GM19328 (cell line): Measurements from ENCODE around the gene UBAP1L.
"Not testable (repeated sequence)": the region's sequence is repeated elsewhere in the genome, so short reads cannot be mapped to it uniquely, and the experiment has no call there.

Experiments
- ATAC-seq: cut with Tn5 transposase; IDR thresholded peaks from one replicate; pipeline ENCODE4 v1.9.1; 2021; ENCODE audit warnings: mild to moderate bottlenecking, moderate library complexity; ENCODE audit not compliant: unreplicated experiment

UBAP1L gene

DNA sequence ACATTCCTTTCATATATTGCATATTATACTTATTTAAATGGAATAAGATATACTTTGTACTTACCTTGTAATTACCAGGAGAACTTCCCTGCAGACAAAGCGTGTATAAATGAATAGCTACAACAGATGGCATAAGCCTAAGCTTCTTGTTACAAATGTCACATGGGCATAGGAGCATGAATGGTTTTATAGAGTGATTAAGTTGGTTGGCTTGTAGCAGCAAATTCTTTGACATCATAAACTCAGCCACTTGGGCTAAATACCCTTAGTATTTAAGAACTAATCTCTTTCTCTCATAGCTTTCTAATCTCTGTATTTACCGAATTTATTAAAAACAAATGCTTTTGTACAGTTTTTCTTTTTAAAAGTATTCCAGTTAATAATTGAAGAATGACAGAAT, at the start of gene UBAP1L:
Gene UBAP1L, minus strand, starts transcription at position 115 of the 400 bp plus-strand sequence. CDS start 8,985 bp downstream, outside the sequence.
- ATAC-seq = no peak

- ATAC-seq = no peak
Observed at GRCh38 chr15:65164139-65164538, 49.1 kb upstream of the UBAP1L start.

DNA sequence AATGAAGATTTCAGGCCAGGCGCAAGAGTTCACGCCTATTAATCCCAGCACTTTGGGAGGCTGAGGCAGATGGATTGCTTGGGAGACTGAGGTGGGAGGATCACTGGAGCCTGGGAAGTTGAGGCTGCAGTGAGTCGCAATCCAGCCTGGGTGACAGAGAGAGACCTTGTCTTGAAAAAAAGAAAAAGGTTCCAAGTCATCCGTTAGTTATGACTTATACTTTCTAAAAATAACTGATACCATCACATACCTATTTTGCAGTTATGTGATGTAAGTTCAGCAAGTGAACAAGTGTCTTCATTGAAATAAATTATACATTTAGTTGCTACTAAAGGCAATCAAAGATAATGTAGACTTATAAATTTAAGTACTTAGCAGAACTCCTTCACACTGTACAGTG, 48.0 kb upstream of the UBAP1L start:
- no peak for ATAC-seq

GRCh38 chr15:65156692-65157091, 41.7 kb upstream of the UBAP1L start:
- no peak for ATAC-seq

DNA sequence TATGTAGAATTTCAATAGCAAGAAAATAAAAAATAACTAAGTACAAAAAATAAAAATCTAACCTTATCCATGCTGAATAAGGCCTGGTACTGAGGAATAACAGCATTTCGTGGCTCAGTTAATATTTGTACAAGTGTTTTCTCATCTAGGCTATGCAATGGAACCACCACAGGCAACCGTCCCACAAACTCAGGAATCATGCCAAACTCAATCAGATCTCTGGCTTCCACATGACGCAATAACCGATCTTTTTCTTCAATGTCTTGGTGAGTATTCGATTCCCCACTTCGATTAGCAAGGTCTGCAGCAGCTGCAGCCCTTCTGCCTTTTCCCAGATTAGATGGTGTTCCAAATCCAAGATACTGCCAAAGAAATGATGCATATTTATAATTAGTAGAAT, 39.7 kb upstream of the UBAP1L start:
- no peak for ATAC-seq

GRCh38 chr15:65147902-65148301, 32.9 kb upstream of the UBAP1L start:
- no peak for ATAC-seq

GRCh38 chr15:65146438-65146837, 31.4 kb upstream of the UBAP1L start:
- ATAC-seq = no peak

DNA sequence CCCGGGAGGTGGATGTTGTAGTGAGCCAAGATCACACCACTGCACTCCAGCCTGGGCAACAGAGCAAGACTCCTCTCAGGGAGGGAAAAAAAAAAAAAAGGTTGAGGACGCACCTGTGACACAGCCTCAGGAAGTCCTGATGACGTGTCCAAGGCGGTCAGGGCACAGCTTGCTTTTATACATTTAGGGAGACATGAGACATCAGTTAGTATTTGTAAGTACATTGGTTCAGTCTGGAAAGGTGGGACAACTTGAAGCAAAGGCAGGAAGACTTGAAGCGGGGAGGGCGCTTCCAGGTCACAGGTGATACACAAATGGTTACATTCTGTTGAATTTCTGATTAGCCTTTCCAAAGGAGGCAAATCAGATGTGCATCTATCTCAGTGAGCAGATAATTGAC, 23.6 kb upstream of the UBAP1L start:
- not testable (repeated sequence) for ATAC-seq

DNA sequence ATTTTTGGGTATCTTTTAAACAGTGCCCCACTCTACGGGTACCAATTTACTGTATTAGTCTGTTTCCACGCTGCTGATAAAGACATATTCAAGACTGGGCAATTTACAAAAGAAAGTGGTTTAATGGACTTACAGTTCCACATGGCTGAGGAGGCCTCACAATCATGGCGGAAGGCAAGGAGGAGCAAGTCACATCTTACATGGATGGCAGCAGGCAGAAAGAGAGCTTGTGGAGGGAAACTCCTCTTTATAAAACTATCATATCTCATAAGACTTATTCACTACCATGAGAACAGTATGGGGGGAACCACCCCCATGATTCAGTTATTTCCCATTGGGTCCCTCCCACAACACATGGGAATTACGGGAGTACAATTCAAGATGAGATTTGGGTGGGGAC, 22.9 kb upstream of the UBAP1L start:
- not testable (repeated sequence) for ATAC-seq

DNA sequence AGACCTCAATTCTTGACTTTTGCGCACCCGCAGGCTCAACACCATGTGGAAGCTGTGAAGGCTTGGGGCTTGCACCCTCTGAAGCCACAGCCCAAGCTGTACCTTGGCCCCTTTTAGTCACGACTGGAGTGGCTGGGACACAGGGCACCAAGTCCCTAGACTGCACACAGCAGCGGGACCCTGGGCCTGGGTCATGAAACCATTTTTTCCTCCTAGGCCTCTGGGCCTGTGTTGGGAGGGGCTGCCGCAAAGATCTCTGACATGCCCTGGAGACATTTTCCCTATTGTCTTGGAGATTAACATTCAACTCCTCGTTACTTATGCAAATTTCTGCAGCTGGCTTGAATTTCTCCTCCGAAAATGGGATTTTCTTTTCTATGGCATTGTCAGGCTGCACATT, 22.1 kb upstream of the UBAP1L start:
- ATAC-seq = not testable (repeated sequence)

DNA sequence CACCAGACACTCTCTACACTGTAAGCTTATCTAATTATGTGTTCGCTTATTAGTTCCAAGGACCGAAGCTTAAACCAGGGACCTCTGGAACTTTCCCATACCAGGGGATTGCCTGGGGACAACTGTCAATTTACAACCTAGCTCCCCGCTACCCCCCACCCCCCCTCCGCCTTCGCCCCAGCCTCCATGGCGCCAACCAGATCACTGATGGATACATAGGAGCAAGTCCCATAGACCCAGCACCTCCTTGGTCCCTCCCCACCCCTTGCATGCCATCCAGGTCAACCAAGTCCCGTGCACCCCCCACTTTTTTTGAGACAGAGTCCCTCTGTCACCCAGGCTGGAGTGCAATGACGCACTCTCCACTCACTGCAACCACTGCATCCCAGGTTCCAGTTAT, 19.5 kb upstream of the UBAP1L start:
- no peak for ATAC-seq

DNA sequence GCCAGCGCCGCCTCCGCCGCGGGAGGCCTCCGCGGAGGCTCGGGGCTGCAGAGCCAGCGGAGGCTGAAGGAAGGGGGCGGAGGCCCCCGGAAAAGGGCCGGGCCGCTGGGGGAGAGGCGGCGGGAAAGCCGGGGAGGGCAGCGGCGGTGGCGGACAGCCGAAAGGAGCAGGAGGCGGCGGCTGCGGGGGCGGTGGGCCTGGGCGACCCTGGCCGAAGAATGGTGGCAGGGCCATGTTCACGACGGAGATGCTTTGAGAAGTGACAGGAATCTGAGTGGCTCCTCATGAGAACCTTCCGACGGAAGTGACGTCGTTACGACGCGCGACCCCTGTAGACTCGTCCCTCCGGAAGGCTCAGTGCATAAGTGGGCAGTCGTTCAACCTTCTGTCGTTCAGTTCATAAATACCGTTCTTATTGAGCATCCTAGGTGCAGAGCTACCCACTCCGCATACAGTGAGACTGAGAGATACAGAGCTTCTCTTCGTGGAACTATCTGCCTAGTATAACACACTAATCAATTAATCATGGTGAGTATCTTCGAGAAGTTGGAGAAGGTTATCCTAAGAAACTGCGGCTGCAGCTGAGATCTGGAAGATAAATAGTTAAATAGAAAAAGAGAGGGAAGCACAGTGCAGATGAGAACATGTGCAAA, 18.7 kb upstream of the UBAP1L start, which contains the start of gene PDCD7:
Gene PDCD7, minus strand, starts transcription at position 261 of the 653 bp plus-strand sequence. Its CDS starts 27 bp downstream, at position 234.
- ATAC-seq = peak; percentile 68

DNA sequence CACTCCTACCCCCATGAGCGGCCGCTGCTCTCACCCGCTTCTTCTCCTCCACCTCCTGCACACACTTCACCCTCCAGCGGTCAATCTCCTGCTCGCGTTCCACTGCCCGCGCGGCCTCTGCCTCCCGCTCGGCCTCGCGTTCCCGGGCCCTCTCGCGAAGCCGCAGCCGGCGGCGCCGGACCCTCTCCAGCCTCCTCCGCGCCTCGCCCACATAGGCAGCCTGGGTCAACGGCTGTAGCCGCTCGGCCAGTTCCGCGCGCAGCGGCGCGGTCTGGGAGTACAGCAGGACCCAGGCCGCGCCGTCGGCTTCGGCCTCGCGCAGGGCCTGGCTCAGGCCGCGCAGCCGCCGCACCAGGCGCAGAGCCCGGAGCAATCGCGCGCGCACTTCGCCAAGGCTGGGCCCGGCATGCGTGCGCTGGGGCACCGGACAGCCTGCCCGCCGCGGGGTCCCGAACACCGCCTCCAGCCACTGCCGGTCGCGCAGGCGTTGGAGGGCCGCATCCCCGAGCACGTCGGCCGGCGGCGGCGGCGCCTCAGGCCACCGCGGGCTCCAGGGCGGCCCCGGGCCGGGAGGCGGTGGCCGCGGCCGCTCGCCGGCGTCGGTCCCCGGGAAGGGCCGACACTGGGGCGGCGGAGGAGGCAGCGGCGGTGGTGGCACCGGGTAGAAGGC, 18.0 kb upstream of the UBAP1L start:
- peak; percentile 29 for ATAC-seq

GRCh38 chr15:65130941-65131340, 15.9 kb upstream of the UBAP1L start:
- ATAC-seq = no peak

GRCh38 chr15:65115542-65115941, 542 bp upstream of the UBAP1L start:
- ATAC-seq = no peak

DNA sequence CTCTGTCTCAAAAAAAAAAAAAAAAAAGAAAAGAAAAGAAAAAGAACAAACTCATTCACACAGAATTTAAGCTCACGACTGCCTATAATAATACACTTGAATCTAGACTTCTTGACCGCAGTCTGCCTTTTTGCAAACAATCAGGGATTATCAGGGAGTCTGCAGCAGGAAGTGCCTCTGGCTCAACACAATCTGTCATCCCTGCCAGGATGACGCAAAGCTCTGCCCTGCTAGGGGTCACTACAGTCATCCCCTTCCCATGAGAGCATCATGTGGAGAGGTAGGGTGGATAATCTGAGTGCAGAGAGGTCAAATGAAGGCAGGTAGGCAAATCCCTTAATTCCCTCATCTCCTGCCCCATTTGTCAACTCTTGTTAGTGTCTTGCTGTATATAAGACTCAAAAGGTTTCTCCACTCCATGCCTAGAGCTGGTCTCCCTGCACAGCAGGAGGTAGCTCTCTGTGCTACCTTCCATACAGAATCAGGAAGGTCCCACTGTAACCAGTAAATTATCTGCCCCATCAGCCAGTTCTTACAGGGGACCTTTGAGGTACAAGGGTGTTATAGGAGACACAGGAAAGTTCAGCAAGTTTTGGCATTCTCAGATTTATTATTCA, 4.2 kb downstream of the UBAP1L start:
- ATAC-seq = no peak

DNA sequence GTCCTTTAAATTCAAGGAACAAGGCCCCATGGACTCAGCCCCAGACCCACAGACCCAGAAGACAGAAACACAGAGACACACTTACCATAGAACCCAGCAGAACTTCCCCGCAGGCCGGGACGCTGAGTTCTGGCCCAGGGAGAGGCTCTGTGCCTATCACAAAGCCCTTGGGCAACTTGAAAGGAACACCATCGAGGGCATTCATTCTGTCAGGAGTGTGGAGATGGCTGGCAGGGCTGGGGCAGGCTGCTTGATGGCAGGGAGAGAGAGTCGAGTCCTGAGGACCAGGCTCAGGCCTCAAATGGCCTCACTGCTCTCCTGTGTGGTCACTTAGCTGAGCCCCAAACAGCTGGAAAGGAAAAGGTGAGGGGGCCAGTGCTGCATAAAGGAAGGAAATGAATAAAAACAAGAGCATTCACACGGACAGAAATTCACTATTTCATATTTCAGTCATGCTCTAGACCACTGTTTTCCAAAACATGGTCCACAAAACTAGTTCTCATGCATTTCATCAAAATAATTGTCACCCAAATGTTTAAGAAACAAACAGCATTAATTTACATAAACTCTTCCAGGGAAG, 8.9 kb downstream of the UBAP1L start:
- ATAC-seq = no peak

- no peak for ATAC-seq
Observed at GRCh38 chr15:65105038-65105437, 10.0 kb downstream of the UBAP1L start.

DNA sequence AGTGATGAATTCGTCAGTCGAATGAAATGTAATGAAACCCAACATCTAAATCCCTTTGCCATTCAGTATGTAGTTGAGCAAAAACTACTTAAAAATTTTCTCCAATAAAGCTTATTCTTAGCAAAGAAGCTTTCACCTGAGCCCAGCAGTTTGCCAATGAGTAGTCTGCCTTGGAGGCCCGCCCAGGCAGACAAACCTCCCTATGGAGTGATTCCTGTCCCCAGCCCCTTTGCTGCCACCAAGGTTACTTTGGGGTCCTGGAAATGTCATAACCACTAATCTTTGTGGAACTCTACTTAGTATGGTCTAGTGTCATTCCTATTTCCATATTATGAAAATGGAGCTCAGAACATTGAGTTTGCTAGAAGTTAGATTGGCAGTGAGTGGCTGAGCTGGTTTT, 12.1 kb downstream of the UBAP1L start:
- ATAC-seq = no peak

GRCh38 chr15:65101891-65102708, 12.9 kb downstream of the UBAP1L start:
- ATAC-seq = no peak

- no peak for ATAC-seq
Observed at GRCh38 chr15:65101411-65101890, 13.5 kb downstream of the UBAP1L start.
